ENCODE data around the gene SYNGR3.

Gene SYNGR3

DNA sequence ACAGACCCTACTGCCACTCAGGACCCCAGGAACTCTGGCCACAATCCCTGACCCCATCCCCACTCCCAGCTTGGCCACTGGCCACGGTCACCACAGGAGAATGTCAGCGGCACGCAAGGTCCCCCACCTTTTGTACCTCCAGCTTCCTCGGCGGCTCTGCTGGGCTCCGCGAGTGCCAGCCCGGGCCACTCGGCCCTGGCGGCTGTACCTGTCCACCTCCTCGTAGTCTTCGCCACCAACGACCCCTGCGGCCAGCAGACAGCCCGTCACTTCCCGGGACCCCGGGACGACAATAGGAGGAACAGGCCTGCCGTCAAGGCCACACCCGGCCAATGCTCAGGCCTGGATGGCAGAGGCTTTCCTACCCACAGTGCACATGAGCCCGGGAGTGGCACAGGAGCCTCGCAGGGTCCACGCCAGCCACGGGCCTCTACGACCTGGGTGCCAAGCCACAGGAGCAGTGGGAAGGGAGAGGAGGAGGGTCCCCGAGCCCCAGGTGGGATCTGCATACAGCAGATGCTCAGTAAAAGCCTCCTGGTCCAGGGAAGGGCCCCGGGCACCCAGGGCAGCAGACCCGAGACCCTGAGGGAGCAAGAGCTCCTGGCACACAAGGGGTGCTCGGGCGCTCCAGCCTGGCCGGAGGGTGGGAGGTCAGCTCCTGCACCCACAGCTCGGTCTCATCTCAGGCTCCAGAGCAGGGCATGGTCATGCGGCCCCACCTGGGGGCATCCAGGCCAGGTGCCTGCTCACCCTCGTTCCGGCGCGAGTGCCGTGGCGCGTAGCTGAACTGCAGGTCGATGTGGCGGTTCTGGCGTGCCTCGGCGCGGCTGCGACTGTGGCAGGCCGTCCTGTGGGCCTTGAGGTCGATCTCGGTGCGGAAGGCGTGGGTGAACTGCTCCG is 11.9 kb downstream of the SYNGR3 start:
- H3K9me3 ChIP-seq (ENCODE audit: control insufficient read depth in 1 of 2, low read length in 2 of 2): no peaks in the 10 kb centered on the region
- H3K36me3 ChIP-seq (ENCODE audit: control insufficient read depth in 1 of 2, insufficient read depth in 2 of 2, low read length in 2 of 2): peaks cover 23 to 61% of the 10 kb centered on the region in 2 donors
- H3K4me1 ChIP-seq (ENCODE audit: control insufficient read depth in 1 of 2, insufficient read depth in 2 of 2, low read length in 2 of 2): peaks cover 6 to 45% of the 10 kb centered on the region in 2 donors

DNA sequence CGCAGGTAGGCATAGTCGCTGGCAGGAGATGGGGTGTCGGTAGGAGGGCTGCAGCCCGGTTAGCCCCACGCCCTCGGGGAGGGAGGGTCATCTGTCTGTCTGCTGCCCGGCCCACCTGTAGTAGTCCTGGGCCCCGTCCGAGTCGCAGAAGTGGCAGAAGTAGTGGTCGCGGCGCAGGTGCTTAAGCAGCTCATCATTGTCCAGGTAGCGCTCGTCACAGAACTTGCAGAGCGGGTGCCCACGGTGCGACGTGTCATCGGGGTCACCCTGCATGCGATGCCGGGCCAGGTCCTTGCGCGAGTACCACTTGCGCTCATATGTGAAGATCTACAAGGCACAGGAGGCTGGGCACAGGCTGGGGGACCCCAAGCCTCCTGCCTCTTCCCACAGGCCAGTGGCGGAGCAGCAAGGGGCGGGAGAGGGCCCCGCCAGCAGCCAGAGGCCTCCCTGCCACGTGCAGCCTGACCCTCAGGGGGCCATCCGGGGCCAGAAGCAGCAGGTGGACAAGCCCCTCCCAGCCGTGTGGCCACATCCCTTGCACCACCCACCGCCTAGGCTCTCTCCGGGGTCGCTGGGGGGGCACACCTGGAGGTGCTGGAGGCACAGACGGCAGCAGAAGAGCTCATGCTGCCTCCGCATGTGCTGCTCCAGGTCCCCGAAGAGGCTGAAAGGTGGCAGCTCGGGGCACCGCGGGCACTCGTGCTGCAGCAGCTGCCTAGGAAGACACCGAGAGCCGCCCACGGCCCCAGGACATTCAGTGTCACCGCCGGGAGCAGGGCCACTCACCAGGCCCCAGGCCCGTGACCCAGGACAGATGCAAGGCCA is 12.8 kb downstream of the SYNGR3 start:
- peaks cover 10 to 49% of the 10 kb centered on the region in 2 donors for H3K4me1 ChIP-seq (ENCODE audit: control insufficient read depth in 1 of 2, insufficient read depth in 2 of 2, low read length in 2 of 2)
- H3K9me3 ChIP-seq (ENCODE audit: control insufficient read depth in 1 of 2, low read length in 2 of 2): no peaks in the 10 kb centered on the region
- no peaks in the 10 kb centered on the region for H3K27me3 ChIP-seq (ENCODE audit: low read depth, low read length)
- H3K4me3 ChIP-seq (ENCODE audit: low read depth in 1 of 2, low read length in 2 of 2): no peak overlapping the region
- no peak overlapping the region for H3K27ac ChIP-seq (ENCODE audit: low read length)
- peaks cover 23 to 54% of the 10 kb centered on the region in 2 donors for H3K36me3 ChIP-seq (ENCODE audit: control insufficient read depth in 1 of 2, insufficient read depth in 2 of 2, low read length in 2 of 2)

More for the DNA sequence above, 11.9 kb downstream of the SYNGR3 start:
- no peak overlapping the region for H3K27ac ChIP-seq (ENCODE audit: low read length)
- no peaks in the 10 kb centered on the region for H3K27me3 ChIP-seq (ENCODE audit: low read depth, low read length)
- no peak overlapping the region for H3K4me3 ChIP-seq (ENCODE audit: low read depth in 1 of 2, low read length in 2 of 2)

DNA sequence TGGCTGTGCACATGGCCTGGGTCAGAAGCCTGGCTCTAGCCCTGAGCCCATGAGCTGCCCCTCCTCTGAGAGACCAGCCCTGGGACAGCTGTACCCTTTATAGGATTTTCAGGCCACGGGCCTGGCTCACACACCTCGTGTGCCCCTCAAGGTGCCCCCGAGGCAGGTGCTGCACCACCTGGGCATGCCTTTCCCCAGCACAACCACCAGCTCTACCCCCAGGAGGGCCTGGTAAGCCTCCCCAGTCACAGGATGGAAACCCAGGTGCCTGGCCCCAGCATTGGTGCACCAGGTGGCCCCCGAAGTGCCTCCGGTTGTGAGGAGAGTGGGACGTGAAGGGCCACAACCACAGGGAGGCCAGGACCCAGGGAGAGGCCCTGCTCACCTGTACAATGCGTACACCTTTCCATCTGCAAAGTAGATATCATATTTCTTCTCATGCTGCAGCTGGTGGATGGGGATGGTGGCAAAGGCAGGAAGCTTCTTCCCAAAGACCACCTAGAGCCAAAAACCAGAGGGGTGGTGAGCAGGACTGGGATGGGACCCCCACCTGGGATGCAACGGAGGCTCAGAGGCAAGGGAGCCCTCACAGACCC is 13.6 kb downstream of the SYNGR3 start:
- Histone ChIP-seq H3K9me3 (ENCODE audit: control insufficient read depth in 1 of 2, low read length in 2 of 2) (no peaks in the 10 kb centered on the region), H3K27ac (ENCODE audit: low read length) (no peak overlapping the region), H3K4me1 (ENCODE audit: control insufficient read depth in 1 of 2, insufficient read depth in 2 of 2, low read length in 2 of 2) (peaks cover 17 to 52% of the 10 kb centered on the region in 2 donors), H3K36me3 (ENCODE audit: control insufficient read depth in 1 of 2, insufficient read depth in 2 of 2, low read length in 2 of 2) (peaks cover 23 to 49% of the 10 kb centered on the region in 2 donors), H3K27me3 (ENCODE audit: low read depth, low read length) (no peaks in the 10 kb centered on the region), H3K4me3 (ENCODE audit: low read depth in 1 of 2, low read length in 2 of 2) (no peak overlapping the region)

DNA sequence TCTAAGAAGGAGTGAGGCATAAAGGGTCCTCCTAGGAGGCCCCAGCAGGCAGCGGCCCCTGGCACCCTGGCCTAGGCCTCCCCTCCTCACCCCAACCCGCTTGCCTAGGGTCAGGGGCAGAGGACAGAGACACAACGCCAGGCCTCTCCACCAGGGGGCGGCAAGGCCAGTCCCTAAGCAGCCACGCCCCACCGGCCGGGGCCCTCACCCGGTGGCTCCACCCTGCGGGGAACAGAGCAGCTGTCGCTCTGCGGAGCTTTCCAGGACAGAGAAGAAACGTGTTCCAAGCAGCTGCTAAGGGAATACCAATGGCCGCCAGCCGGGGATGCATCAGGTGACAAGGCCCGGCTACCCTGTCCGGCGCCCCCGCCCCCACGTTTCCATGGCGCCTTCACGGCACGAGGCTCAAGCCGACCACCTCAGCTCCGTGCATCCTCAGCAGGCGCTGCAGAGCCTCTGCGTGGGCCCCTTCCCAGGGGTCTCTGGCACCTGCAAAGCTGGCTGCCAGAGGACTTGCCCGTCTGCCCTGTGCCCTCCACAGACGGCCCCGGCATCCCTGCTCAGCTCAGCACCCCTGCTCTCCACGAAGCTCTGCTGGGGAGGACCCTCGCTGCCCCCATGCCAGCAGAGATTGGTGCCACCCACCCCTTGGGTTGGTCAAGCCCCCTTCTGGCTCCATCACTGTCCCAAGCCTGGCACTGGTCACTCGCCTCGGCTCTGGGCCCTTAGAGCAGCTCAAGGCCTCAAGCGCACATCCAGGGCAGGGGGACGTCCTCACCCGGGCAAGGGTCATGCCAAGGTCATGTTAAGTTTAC is 14.3 kb downstream of the SYNGR3 start:
- no peaks in the 10 kb centered on the region for H3K9me3 ChIP-seq (ENCODE audit: control insufficient read depth in 1 of 2, low read length in 2 of 2)
- H3K36me3 ChIP-seq (ENCODE audit: control insufficient read depth in 1 of 2, insufficient read depth in 2 of 2, low read length in 2 of 2): peaks cover 23 to 44% of the 10 kb centered on the region in 2 donors
- H3K4me1 ChIP-seq (ENCODE audit: control insufficient read depth in 1 of 2, insufficient read depth in 2 of 2, low read length in 2 of 2): peaks cover 21 to 59% of the 10 kb centered on the region in 2 donors
- no peaks in the 10 kb centered on the region for H3K27me3 ChIP-seq (ENCODE audit: low read depth, low read length)
- H3K4me3 ChIP-seq (ENCODE audit: low read depth in 1 of 2, low read length in 2 of 2): peak overlapping the region in 1 of 2 donors; percentile 7
- no peak overlapping the region for H3K27ac ChIP-seq (ENCODE audit: low read length)

DNA sequence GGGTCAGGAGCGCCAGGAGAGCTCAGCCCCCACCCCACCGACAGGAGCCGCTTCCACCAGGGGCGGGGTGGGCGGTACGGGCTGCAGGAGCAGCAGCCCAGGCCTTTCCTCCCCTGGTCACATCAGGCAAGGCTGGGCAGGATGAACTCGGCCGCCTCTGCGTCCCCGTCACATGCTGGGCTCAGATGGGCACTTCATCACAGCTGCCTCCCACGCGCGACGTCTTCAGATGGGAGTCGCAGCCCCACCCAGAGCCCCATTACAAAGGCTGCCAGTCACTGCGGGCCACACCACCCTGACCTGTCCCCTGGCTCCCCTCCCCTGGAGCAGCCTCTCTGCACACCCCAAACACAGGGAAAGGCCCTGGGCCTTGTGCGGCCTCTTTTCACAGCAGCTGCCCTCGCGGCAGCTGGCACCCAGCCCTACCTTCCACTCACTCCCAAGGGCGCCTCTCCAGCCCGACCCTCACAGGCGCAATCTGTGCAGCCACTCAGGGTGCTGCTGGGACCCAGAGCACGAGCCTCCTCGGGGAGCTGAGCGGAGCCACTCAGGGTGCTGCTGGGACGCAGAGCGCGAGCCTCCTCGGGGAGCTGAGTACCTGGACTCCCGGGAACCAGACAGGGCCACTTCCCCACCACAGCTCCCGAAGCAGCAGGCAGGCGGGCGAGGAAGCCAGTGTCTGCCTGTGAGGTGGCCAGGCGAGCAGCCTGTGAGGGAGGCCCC is 15.2 kb downstream of the SYNGR3 start:
- no peak overlapping the region for H3K4me3 ChIP-seq (ENCODE audit: low read depth in 1 of 2, low read length in 2 of 2)
- peaks cover 19 to 35% of the 10 kb centered on the region in 2 donors for H3K36me3 ChIP-seq (ENCODE audit: control insufficient read depth in 1 of 2, insufficient read depth in 2 of 2, low read length in 2 of 2)
- H3K27ac ChIP-seq (ENCODE audit: low read length): no peak overlapping the region
- H3K9me3 ChIP-seq (ENCODE audit: control insufficient read depth in 1 of 2, low read length in 2 of 2): no peaks in the 10 kb centered on the region
- peaks cover 21 to 61% of the 10 kb centered on the region in 2 donors for H3K4me1 ChIP-seq (ENCODE audit: control insufficient read depth in 1 of 2, insufficient read depth in 2 of 2, low read length in 2 of 2)
- no peaks in the 10 kb centered on the region for H3K27me3 ChIP-seq (ENCODE audit: low read depth, low read length)

DNA sequence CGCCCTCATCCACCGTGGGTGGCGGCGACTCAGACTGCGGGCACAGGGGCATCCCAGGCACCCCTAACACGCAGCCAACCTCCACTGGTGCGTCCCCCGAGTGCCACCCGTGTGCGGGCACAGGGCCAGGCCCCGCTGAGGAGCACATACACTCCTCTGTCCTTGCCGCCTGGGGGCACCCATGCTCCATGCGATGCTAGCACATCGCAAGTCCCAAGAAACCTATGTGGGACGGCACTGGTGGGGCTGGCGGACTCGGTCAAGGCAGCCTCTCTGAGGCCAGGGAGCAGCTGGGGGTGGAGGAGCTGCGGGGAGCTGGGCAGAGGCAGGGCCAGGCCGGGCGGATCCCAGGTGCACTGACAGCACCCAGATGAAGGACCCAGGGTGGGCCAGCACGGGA is 15.9 kb downstream of the SYNGR3 start:
- Histone ChIP-seq H3K4me3 (ENCODE audit: low read depth in 1 of 2, low read length in 2 of 2) (no peak overlapping the region), H3K4me1 (ENCODE audit: control insufficient read depth in 1 of 2, insufficient read depth in 2 of 2, low read length in 2 of 2) (peaks cover 27 to 67% of the 10 kb centered on the region in 2 donors), H3K27me3 (ENCODE audit: low read depth, low read length) (no peaks in the 10 kb centered on the region), H3K9me3 (ENCODE audit: control insufficient read depth in 1 of 2, low read length in 2 of 2) (no peaks in the 10 kb centered on the region), H3K27ac (ENCODE audit: low read length) (no peak overlapping the region), H3K36me3 (ENCODE audit: control insufficient read depth in 1 of 2, insufficient read depth in 2 of 2, low read length in 2 of 2) (peaks cover 19 to 28% of the 10 kb centered on the region in 2 donors)

DNA sequence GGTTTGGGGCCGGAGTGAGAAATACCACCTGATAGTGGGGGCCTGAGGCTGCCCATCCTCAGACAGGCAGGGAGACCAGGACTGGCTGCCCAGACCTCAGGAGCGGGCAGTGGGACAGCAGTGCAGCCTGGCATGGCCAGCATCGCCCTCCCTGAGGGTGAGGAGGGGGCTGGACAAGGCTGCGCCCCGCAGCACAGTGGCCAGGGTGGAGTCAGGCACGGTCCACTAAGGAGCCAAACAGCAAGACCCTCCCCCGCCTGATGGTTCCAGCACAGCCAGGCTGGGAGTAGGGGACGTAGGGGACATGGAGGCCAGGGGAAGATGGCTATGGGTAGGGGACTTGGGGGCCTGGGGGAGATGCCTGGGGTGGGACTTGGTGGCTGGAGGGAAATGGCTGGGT is 16.5 kb downstream of the SYNGR3 start:
- no peaks in the 10 kb centered on the region for H3K9me3 ChIP-seq (ENCODE audit: control insufficient read depth in 1 of 2, low read length in 2 of 2)
- no peak overlapping the region for H3K4me3 ChIP-seq (ENCODE audit: low read depth in 1 of 2, low read length in 2 of 2)
- peaks cover 27 to 68% of the 10 kb centered on the region in 2 donors for H3K4me1 ChIP-seq (ENCODE audit: control insufficient read depth in 1 of 2, insufficient read depth in 2 of 2, low read length in 2 of 2)
- H3K27me3 ChIP-seq (ENCODE audit: low read depth, low read length): no peaks in the 10 kb centered on the region
- no peak overlapping the region for H3K27ac ChIP-seq (ENCODE audit: low read length)
- peaks cover 14 to 22% of the 10 kb centered on the region in 2 donors for H3K36me3 ChIP-seq (ENCODE audit: control insufficient read depth in 1 of 2, insufficient read depth in 2 of 2, low read length in 2 of 2)

DNA sequence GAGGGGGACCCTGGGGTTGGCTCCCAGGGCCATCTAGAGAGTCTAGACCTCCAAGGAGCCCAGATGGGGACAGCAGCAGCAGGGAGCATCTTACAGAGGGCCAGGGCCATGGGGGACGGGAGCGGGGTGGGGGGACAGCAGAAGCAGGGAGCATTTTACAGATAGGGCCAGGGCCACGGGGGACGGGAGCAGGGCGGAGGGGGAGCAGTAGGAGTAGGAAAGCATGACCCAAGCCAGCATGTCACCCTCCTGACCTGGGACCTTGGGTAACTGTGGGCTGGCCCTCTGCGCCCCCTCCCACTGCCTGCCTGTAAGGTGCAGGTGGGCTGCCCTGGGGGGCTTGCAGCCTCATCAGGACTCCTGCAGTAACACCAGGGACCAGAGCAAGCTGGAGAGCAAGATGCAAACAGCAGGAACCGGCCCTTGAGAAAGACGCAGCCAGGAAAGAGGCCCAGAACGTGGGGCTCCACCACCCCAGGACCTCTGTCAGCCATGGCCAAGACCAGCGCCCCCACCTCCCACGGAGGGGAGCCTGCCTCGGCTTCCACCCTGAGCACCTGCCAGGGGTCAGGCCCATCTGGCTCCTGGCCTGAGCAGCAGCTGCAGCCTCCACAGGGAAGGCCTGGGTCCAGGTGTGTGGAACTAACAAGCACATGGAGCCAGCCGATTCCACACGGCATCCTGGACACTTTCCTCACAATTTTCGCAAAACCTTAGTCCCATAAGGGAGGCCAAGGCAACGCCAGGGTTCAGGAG is 17.5 kb downstream of the SYNGR3 start:
- Histone ChIP-seq H3K27me3 (ENCODE audit: low read depth, low read length) (no peaks in the 10 kb centered on the region), H3K27ac (ENCODE audit: low read length) (peak overlapping the region; percentile 81), H3K36me3 (ENCODE audit: control insufficient read depth in 1 of 2, insufficient read depth in 2 of 2, low read length in 2 of 2) (peaks cover 5 to 12% of the 10 kb centered on the region in 2 donors), H3K4me3 (ENCODE audit: low read depth in 1 of 2, low read length in 2 of 2) (peak overlapping the region; percentile 19 to 87), H3K9me3 (ENCODE audit: control insufficient read depth in 1 of 2, low read length in 2 of 2) (no peaks in the 10 kb centered on the region), H3K4me1 (ENCODE audit: control insufficient read depth in 1 of 2, insufficient read depth in 2 of 2, low read length in 2 of 2) (peaks cover 27 to 68% of the 10 kb centered on the region in 2 donors)

DNA sequence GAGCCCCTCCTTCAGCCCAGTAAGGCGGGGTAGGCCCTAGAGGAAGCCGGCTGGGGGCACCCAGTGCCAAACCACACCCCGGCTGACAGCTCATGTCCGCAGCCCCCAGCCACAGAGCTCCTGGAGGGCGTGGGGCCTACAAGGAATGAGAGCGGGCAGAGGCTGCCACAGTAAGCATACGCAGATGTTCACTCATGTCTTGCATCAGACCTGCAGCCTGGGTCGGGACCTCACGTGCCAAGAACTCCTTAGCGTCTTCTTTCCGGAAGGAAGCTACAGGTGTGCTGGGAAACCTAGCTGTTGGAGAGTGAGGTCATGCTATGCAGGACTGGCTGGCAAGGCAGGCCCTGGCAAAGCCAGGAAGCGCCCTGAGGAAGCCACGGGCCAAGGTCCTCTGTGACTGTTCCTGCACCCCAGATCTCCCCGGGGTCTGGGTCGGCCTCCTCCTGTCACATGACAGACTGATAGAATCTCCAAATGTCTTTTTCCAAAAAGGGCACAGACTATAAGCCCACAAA is 18.3 kb downstream of the SYNGR3 start:
- Histone ChIP-seq H3K4me3 (ENCODE audit: low read depth in 1 of 2, low read length in 2 of 2) (peak overlapping the region; percentile 80 to 87), H3K9me3 (ENCODE audit: control insufficient read depth in 1 of 2, low read length in 2 of 2) (no peaks in the 10 kb centered on the region), H3K4me1 (ENCODE audit: control insufficient read depth in 1 of 2, insufficient read depth in 2 of 2, low read length in 2 of 2) (peaks cover 27 to 68% of the 10 kb centered on the region in 2 donors), H3K36me3 (ENCODE audit: control insufficient read depth in 1 of 2, insufficient read depth in 2 of 2, low read length in 2 of 2) (peaks cover 0 to 4% of the 10 kb centered on the region in 2 donors), H3K27ac (ENCODE audit: low read length) (peak overlapping the region; percentile 81), H3K27me3 (ENCODE audit: low read depth, low read length) (no peaks in the 10 kb centered on the region)
